Spinal cord (tissue), 10 donors: ENCODE results near the gene TRPM6. TPM values are rescaled to one million over a fixed set of nuclear protein-coding genes. Genes with fewer than 3 reads are reported as not detected.

Source experiments
- DNase-seq, 6 donors: peaks; one replicate each; pipeline versions ENCODE4 v3.0.0 to v3.0.0-alpha.2; 2013 to 2015; ENCODE audit warnings: low spot score in 6 of 6, low read depth in 4 of 6
- H3K27ac ChIP-seq: one replicate; pipeline ENCODE4 v1.5.1; 2013; ENCODE audit warnings: low read depth, low read length, control low read depth
- H3K27me3 ChIP-seq: one replicate; pipeline ENCODE4 v1.6.1; 2013; ENCODE audit warnings: low read length; ENCODE audit not compliant: control insufficient read depth, insufficient read depth
- H3K36me3 ChIP-seq: one replicate; pipeline ENCODE4 v1.6.1; 2013; ENCODE audit warnings: low read length; ENCODE audit not compliant: control insufficient read depth, insufficient read depth
- H3K4me1 ChIP-seq: one replicate; pipeline ENCODE4 v1.6.1; 2013; ENCODE audit warnings: low read length; ENCODE audit not compliant: control insufficient read depth, insufficient read depth
- H3K4me3 ChIP-seq: one replicate; pipeline ENCODE4 v1.5.1; 2013; ENCODE audit warnings: low read depth, low read length, control low read depth
- H3K9me3 ChIP-seq: one replicate; pipeline ENCODE4 v1.6.1; 2013; ENCODE audit warnings: low read length; ENCODE audit not compliant: control insufficient read depth, insufficient read depth
- WGBS: methylation state at CpG from one replicate; pipeline ENCODE4 v1.1.5; 2013; ENCODE audit warnings: missing lambda C conversion rate; ENCODE audit not compliant: insufficient coverage; 5-methylcytosine and 5-hydroxymethylcytosine counted together
- polyA plus RNA-seq, 2 donors: library from polyadenylated mRNA; unstranded; fragments of 120-200 nt; gene quantifications; one replicate each; pipeline ENCODE4 v1.2.1, GENCODE V29; 2013; ENCODE audit not compliant: insufficient read length in 2 of 2
- total RNA-seq, 2 donors: library from RNA; depleted of rRNA in 1 of 2; stranded (reverse); fragments of 120-200 nt in 1 of 2; fragments of >200 nt in 1 of 2; gene quantifications; one replicate each; pipeline versions ENCODE4 v1.2.3 to v1.2.4, GENCODE V29; 2013 to 2014
- donor health status: healthy.

Gene TRPM6
- total and polyA plus RNA-seq, 4 donors: 0.76 to 2.2 (median 1.5) TPM

GRCh38 chr9:74762950-74763349 lies 124.8 kb downstream of the TRPM6 start:
- H3K36me3 ChIP-seq: no peaks in the 10 kb centered on the region
- DNase-seq: no peak
- H3K4me3 ChIP-seq: no peak overlapping the region
- H3K9me3 ChIP-seq: no peaks in the 10 kb centered on the region
- H3K27me3 ChIP-seq: no peaks in the 10 kb centered on the region
- no peak overlapping the region for H3K27ac ChIP-seq
- whole genome bisulfite sequencing: 89% methylated on average over 1 of the region's 1 CpG
- H3K4me1 ChIP-seq: no peaks in the 10 kb centered on the region

- H3K9me3 ChIP-seq: no peaks in the 10 kb centered on the region
- no peaks in the 10 kb centered on the region for H3K36me3 ChIP-seq
- no peak for DNase-seq
- no peaks in the 10 kb centered on the region for H3K4me1 ChIP-seq
- H3K27ac ChIP-seq: no peak overlapping the region
- WGBS: no CpG with 5 or more reads among the region's 3 CpGs
- H3K4me3 ChIP-seq: no peak overlapping the region
- no peaks in the 10 kb centered on the region for H3K27me3 ChIP-seq
Observed at GRCh38 chr9:74760031-74760700, 127.6 kb downstream of the TRPM6 start.

DNA sequence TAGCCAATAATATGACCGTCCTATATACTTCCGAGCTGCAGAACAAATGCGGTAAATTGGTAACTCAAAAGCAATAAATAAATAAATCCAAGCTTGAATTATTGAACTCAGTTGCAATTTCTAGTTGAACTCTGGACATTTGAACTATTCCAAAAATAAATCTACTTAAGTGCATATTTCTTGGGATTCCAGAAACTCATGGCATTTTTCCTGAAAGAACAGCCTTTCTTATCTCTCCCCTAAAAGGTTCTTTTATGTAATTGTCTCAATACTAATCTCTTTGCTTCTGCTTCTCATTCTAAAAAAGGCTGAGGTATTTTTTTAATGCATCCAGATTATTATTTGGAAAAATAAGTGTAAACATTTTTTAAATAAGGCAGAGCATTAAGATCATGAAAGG lies 131.7 kb downstream of the TRPM6 start:
- Histone ChIP-seq H3K4me1 (no peaks in the 10 kb centered on the region), H3K9me3 (no peaks in the 10 kb centered on the region), H3K36me3 (no peaks in the 10 kb centered on the region), H3K27ac (no peak overlapping the region), H3K27me3 (no peaks in the 10 kb centered on the region), H3K4me3 (no peak overlapping the region)
- WGBS: no CpG with 5 or more reads among the region's 3 CpGs
- DNase-seq: no peak

- no peaks in the 10 kb centered on the region for H3K9me3 ChIP-seq
- H3K27me3 ChIP-seq: no peaks in the 10 kb centered on the region
- H3K27ac ChIP-seq: no peak overlapping the region
- H3K4me1 ChIP-seq: no peaks in the 10 kb centered on the region
- DNase-seq: no peak
- H3K36me3 ChIP-seq: no peaks in the 10 kb centered on the region
- no peak overlapping the region for H3K4me3 ChIP-seq
Observed at GRCh38 chr9:74755355-74755754, 132.4 kb downstream of the TRPM6 start.

DNA sequence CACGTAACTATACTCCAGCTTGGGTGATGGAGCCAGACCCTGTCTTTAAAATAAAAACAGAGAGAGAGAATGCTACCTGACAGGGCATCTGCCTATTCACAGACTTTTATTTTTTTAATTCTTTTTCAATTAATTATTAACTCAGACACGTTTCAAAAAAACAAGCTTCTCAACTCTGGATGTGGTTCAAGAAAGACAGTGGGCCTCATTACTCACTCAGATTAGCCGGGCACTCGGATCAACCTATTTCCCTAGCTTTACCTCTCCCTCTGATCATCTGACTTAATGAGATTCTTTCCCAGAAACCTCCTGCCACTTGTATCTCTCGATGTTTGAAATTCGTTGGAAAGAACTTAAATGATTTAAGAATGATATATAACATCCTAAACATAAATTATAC lies 134.1 kb downstream of the TRPM6 start:
- no peaks in the 10 kb centered on the region for H3K27me3 ChIP-seq
- no peak overlapping the region for H3K4me3 ChIP-seq
- H3K27ac ChIP-seq: no peak overlapping the region
- no peaks in the 10 kb centered on the region for H3K9me3 ChIP-seq
- no peaks in the 10 kb centered on the region for H3K36me3 ChIP-seq
- 89% methylated on average over 3 of the region's 6 CpGs for WGBS
- no peaks in the 10 kb centered on the region for H3K4me1 ChIP-seq
- no peak for DNase-seq

GRCh38 chr9:74748966-74749365 lies 138.8 kb downstream of the TRPM6 start:
- H3K4me3 ChIP-seq: no peak overlapping the region
- no peak for DNase-seq
- H3K27ac ChIP-seq: no peak overlapping the region
- H3K9me3 ChIP-seq: no peaks in the 10 kb centered on the region
- no peaks in the 10 kb centered on the region for H3K27me3 ChIP-seq
- H3K36me3 ChIP-seq: no peaks in the 10 kb centered on the region
- no peaks in the 10 kb centered on the region for H3K4me1 ChIP-seq
- no CpG with 5 or more reads among the region's 4 CpGs for WGBS

DNA sequence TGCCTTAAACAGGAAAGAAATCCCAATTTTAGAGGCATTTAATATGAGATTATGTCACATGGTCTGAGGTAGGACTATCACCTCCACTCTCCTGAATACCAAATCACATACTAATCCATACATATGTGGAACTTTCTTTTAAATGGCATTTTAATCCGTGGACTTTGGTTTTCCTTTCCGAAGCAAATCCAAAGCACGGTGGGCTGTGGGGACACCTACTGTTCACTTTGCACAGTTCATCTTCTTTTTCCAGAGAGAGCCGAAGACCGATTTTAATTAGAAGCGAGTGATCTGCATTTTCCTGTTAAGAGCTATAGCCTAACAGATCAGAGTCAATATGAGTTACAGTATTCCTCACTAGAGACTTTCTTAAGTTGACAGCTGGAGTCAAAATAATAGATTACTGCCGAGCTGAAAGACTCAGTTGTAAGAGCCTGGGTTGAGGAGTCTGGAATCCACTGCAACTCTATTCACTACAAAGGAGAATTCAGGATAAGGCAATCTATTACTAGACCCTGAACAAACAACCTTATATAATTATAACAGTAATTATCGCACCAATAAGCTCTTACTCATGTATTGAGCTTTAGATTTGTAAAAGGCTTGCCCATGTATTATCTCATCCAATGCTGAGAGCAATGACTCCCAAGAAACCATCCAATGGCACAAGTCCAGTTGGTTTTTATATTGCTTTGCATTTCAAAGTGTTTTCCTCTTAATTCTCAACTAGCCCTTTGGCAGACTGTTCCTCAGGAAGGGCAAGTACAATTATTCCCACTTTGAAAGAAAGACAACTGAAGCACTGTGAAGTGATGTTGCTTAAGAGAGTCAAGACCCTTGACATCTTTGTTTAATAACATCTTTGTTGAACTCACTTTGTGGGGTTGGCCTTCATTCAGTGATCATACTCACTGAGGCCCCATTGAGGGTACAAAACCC lies 144.7 kb downstream of the TRPM6 start:
- peak; percentile 56 to 92 (median 70) for DNase-seq

GRCh38 chr9:74742191-74742790 lies 145.4 kb downstream of the TRPM6 start:
- DNase-seq: peak in 2 of 6 donors; percentile 9 to 54
- Histone ChIP-seq H3K36me3 (no peaks in the 10 kb centered on the region), H3K4me3 (no peak overlapping the region), H3K9me3 (no peaks in the 10 kb centered on the region), H3K4me1 (no peaks in the 10 kb centered on the region), H3K27me3 (no peaks in the 10 kb centered on the region), H3K27ac (peak overlapping the region; percentile 52)
- WGBS: no CpG with 5 or more reads among the region's 1 CpG

More for the DNA sequence above, 144.7 kb downstream of the TRPM6 start:
- Histone ChIP-seq H3K27ac (peak overlapping the region; percentile 13), H3K27me3 (no peaks in the 10 kb centered on the region), H3K36me3 (no peaks in the 10 kb centered on the region), H3K9me3 (no peaks in the 10 kb centered on the region), H3K4me3 (no peak overlapping the region), H3K4me1 (no peaks in the 10 kb centered on the region)
- 0% methylated on average over 1 of the region's 8 CpGs for WGBS

- Histone ChIP-seq H3K9me3 (no peaks in the 10 kb centered on the region), H3K4me3 (no peak overlapping the region), H3K36me3 (no peaks in the 10 kb centered on the region), H3K27me3 (no peaks in the 10 kb centered on the region), H3K4me1 (no peaks in the 10 kb centered on the region), H3K27ac (no peak overlapping the region)
- 100% methylated on average over 1 of the region's 4 CpGs for WGBS
- no peak for DNase-seq
Observed at GRCh38 chr9:74736646-74737045, 151.1 kb downstream of the TRPM6 start.
